Stomach (tissue), 4 donors: ENCODE measurements around the gene LUZP2.

Source experiments
- CTCF ChIP-seq, 7 experiments: fragments of 450-650 bp in 4 of 7; fragments of 200-600 bp in 3 of 7; sonication (generic) in 3 of 7; IDR thresholded peaks; one replicate each; pipeline ENCODE4 v1.5.1; 2016 to 2019; ENCODE audit warnings: antibody characterized with exemption in 7 of 7, control low read depth in 2 of 7, mild to moderate bottlenecking in 1 of 7
- POLR2A ChIP-seq, 4 donors: fragments of 450-650 bp; IDR thresholded peaks; one replicate each; pipeline ENCODE4 v1.6.1; 2016; ENCODE audit warnings: antibody characterized with exemption in 4 of 4, control low read depth in 2 of 4, mild to moderate bottlenecking in 1 of 4, moderate library complexity in 1 of 4

- TF ChIP-seq CTCF (IDR thresholded peaks at IDR 0.05), result no peak
- TF ChIP-seq POLR2A (IDR thresholded peaks at IDR 0.05), result no peak
These were observed 43.6 kb upstream of the LUZP2 start for GRCh38 chr11:24453129-24453718.
